Ishikawa (cell line): ENCODE results near the gene MICALL2.

ENCODE experiments used
- CEBPB ChIP-seq: IDR thresholded peaks from 2 replicates; pipeline ENCODE4 v1.6.1; 2012
- CREB1 ChIP-seq: IDR thresholded peaks from 2 replicates; pipeline ENCODE4 v1.6.1; 2012; ENCODE audit warnings: low read depth
- EGR1 ChIP-seq: IDR thresholded peaks from 2 replicates; pipeline ENCODE4 v1.6.1; 2012
- EP300 ChIP-seq: IDR thresholded peaks from 2 replicates; pipeline ENCODE4 v1.6.1; 2012; ENCODE audit warnings: borderline replicate concordance
- FOXM1 ChIP-seq: IDR thresholded peaks from 2 replicates; pipeline ENCODE4 v1.6.1; 2012; ENCODE audit warnings: low read depth, borderline replicate concordance
- NFIC ChIP-seq: IDR thresholded peaks from 2 replicates; pipeline ENCODE4 v1.6.1; 2012
- RAD21 ChIP-seq: IDR thresholded peaks from 2 replicates; pipeline ENCODE4 v1.6.1; 2012; ENCODE audit warnings: low read depth
- REST ChIP-seq: IDR thresholded peaks from 2 replicates; pipeline ENCODE4 v1.6.1; 2012; ENCODE audit warnings: low read depth, mild to moderate bottlenecking
- TAF1 ChIP-seq: IDR thresholded peaks from 2 replicates; pipeline ENCODE4 v1.6.1; 2012; ENCODE audit warnings: low read depth, mild to moderate bottlenecking
- TCF12 ChIP-seq: IDR thresholded peaks from 2 replicates; pipeline ENCODE4 v1.6.1; 2012; ENCODE audit warnings: low read depth
- TEAD4 ChIP-seq: IDR thresholded peaks from 2 replicates; pipeline ENCODE4 v1.6.1; 2012
- YY1 ChIP-seq: IDR thresholded peaks from 2 replicates; pipeline ENCODE4 v1.6.1; 2012; ENCODE audit warnings: low read depth
- ZBTB7A ChIP-seq: IDR thresholded peaks from 2 replicates; pipeline ENCODE4 v1.6.1; 2012; ENCODE audit warnings: low read depth
- TF ChIP-seq, protein P1 (sequence below): IDR thresholded peaks from 2 replicates; pipeline ENCODE4 v1.6.1; 2012
- TF ChIP-seq, protein P2 (sequence below): IDR thresholded peaks from 2 replicates; pipeline ENCODE4 v1.6.1; 2012

Gene MICALL2

GRCh38 chr7:1434891-1435670 is 24.2 kb downstream of the MICALL2 start:
- TF ChIP-seq TEAD4 (no peak), TAF1 (no peak), NFIC (no peak), RAD21 (no peak), YY1 (no peak), TCF12 (no peak), ZBTB7A (no peak), EGR1 (no peak), EP300 (no peak)
- TF ChIP-seq, protein P1, sequence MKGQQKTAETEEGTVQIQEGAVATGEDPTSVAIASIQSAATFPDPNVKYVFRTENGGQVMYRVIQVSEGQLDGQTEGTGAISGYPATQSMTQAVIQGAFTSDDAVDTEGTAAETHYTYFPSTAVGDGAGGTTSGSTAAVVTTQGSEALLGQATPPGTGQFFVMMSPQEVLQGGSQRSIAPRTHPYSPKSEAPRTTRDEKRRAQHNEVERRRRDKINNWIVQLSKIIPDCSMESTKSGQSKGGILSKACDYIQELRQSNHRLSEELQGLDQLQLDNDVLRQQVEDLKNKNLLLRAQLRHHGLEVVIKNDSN: no peak
- TF ChIP-seq, protein P2, sequence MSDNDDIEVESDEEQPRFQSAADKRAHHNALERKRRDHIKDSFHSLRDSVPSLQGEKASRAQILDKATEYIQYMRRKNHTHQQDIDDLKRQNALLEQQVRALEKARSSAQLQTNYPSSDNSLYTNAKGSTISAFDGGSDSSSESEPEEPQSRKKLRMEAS: no peak

GRCh38 chr7:1434165-1434718 is 25.0 kb downstream of the MICALL2 start:
- TF ChIP-seq FOXM1 (no peak), EP300 (no peak), YY1 (no peak), TCF12 (no peak), TEAD4 (no peak), REST (no peak), TAF1 (no peak), NFIC (no peak), CREB1 (no peak), ZBTB7A (no peak), EGR1 (no peak), CEBPB (no peak), RAD21 (no peak)
- TF ChIP-seq, protein P1: no peak
- TF ChIP-seq, protein P2: no peak

DNA sequence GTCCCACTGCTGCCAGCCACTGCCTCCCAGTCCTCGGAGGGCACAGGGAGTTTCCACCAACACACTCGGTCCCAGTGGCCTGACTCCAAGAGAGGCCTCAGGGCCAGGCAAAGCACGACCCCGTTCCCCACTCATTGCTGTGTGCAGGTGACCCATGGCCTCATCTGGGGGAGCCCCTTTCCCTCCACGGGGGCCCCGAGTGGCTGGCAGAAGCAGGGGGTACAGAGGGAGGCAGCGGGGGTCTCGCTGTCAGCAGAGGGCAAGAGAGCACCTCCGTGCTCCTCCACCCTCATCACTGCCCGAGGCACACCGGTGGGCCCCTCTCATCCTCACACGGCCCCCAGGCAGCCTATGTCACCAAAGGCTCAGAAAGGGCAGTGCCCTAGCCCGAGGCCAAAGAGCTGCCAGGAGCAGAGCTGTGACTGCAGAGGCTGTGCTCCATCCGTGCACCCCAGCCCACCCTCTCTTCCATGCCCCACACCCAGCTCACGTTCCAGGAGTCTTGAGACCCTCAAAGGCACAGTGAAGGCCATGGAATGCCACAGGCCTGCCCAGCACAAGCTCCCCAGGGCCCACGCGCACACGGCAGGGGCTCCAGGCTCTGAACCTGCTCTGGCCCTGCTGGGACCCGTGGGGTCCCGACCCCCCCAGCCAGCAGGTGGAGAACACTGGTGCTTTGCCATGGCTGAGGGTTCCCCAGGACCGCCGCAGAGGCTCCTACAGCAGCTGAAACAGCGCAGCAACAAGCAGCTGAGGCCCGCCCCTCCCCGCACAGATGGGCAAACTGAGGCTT is 25.9 kb downstream of the MICALL2 start:
- no peak for TF ChIP-seq TCF12
- no peak for TF ChIP-seq RAD21
- TF ChIP-seq, protein P1: no peak
- TF ChIP-seq FOXM1: no peak
- TF ChIP-seq NFIC: no peak
- no peak for TF ChIP-seq TAF1
- TF ChIP-seq YY1: no peak
- no peak for TF ChIP-seq REST
- TF ChIP-seq CEBPB: no peak
- TF ChIP-seq TEAD4: no peak
- no peak for TF ChIP-seq ZBTB7A
- TF ChIP-seq CREB1: no peak

GRCh38 chr7:1432411-1433082 is 26.7 kb downstream of the MICALL2 start:
- TF ChIP-seq YY1: no peak
- peak; percentile 58 for TF ChIP-seq ZBTB7A
- peak; percentile 72 for TF ChIP-seq RAD21
